ENCODE data around the gene MVB12B. TPM values are rescaled to one million over a fixed set of nuclear protein-coding genes. Genes with fewer than 3 reads are reported as not detected.

The MVB12B gene
- polyA plus RNA-seq, 1 experiment: 4.4 TPM

DNA sequence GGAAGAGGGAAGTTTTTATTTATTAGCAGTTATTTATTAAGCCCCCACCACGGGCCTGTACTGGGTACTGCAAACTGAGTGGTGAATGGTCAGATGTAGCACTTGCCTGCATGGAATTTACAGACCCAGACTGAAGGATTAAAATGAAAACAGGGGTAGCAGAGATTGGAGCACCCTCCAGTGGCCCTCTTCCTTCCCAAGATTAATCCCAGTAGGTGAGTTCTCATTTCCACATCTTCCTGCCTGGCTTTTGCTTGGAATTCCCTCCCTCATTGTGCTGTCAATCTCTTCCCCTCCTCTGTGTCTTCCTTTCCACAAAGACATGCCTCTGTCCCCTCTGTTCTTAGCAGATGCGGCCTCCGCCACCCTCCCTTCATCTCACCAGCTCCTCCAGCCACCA, 39.2 kb downstream of the MVB12B start:
- Histone ChIP-seq H3K4me3 (ENCODE audit: low read depth, low read length) (no peak overlapping the region), H3K27me3 (ENCODE audit: control insufficient read depth, insufficient read depth, low read length) (no peaks in the 10 kb centered on the region), H3K27ac (ENCODE audit: low read depth, low read length) (no peak overlapping the region), H3K9me3 (ENCODE audit: control insufficient read depth, insufficient read depth, low read length) (peaks cover 6% of the 10 kb centered on the region)
- POLR2A ChIA-PET: no interaction called here
- no peak for DNase-seq (ENCODE audit: low read depth, low spot score)
- no peak for TF ChIP-seq CTCF (IDR thresholded peaks at IDR 0.05; ENCODE audit: low read depth, low read length)
- CTCF ChIA-PET: no interaction called here

DNA sequence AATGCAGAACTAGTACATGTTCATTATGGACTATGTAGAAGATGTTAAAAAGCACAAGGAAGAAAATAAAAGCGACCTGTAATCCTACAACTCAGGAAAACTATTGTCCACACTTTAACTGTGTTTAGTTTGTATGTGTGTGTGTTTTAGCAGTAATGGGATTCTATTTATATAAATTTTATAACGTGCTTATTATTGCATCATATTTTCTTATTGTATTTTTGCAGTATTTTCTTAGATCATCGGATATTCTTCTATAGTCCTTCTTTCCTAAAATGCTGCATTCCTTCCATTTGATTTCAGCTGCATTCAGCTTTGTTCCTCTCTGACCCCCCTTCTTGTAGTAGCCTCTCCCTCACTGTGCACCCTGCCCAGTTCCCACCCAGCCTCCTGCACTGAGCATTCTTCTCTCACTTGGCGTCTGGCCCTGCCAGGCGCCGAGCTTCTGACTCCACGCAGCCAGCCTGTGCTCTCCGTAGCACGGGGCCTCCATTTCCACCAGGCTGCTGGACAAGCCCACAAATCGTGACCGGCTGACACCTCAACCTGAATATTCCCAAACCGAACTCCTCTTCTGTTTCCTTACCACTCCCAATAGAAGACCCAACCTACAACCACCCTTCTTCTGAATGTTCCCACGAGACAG, 39.9 kb downstream of the MVB12B start:
- Histone ChIP-seq H3K27ac (ENCODE audit: low read depth, low read length) (no peak overlapping the region), H3K9me3 (ENCODE audit: control insufficient read depth, insufficient read depth, low read length) (peaks cover 5% of the 10 kb centered on the region), H3K4me3 (ENCODE audit: low read depth, low read length) (no peak overlapping the region), H3K27me3 (ENCODE audit: control insufficient read depth, insufficient read depth, low read length) (no peaks in the 10 kb centered on the region)
- ChIA-PET POLR2A (no interaction called here), CTCF (no interaction called here)
- TF ChIP-seq CTCF (IDR thresholded peaks at IDR 0.05; ENCODE audit: low read depth, low read length): no peak
- DNase-seq (ENCODE audit: low read depth, low spot score): no peak

DNA sequence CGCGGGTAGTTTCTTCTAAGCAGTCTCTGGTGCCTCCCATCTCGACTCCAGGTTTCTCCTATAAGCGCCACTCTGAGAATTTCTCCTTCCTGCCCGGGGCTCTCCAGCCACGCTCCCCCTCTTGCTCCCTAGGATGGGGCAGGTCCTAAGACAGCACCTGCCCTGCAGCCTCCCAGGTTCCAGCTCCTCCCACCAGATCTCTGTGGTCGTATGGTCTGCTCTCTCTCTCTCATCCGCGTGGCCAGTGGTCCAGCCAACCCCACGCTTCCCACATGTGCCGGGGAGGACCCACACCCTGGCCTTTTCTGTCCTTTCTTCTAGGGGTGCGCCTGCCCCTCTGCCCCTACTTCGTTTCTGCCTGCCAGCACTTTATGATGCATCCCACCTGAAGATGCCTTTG, 40.5 kb downstream of the MVB12B start:
- Histone ChIP-seq H3K4me3 (ENCODE audit: low read depth, low read length) (no peak overlapping the region), H3K27ac (ENCODE audit: low read depth, low read length) (no peak overlapping the region), H3K27me3 (ENCODE audit: control insufficient read depth, insufficient read depth, low read length) (no peaks in the 10 kb centered on the region), H3K9me3 (ENCODE audit: control insufficient read depth, insufficient read depth, low read length) (peaks cover 3% of the 10 kb centered on the region; the same call in 1 of the 2 replicates)
- no peak for TF ChIP-seq CTCF (IDR thresholded peaks at IDR 0.05; ENCODE audit: low read depth, low read length)
- ChIA-PET POLR2A (no interaction called here), CTCF (no interaction called here)
- no peak for DNase-seq (ENCODE audit: low read depth, low spot score)

DNA sequence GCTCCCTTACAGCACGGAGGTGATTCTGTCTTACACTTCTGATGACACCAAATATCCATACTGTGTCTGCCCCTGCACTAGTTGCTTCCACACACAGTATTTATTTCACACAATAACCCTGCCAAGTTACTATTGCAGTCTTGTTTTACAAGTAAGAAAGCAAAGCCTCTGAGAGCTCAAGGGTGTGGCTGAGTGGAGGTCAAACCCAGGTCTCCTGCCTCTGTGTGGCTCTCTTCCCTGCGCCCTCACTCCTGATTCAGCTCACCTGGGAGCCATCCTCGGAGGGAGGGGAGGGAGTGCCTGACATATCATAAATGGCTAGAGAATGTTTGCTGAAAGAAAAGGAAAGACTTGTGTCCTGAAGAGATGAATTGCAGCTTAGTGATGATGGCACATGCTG, 41.0 kb downstream of the MVB12B start:
- ChIA-PET POLR2A (no interaction called here), CTCF (no interaction called here)
- H3K27me3 ChIP-seq (ENCODE audit: control insufficient read depth, insufficient read depth, low read length): no peaks in the 10 kb centered on the region
- DNase-seq (ENCODE audit: low read depth, low spot score): no peak
- peaks cover 3% of the 10 kb centered on the region; the same call in 1 of the 2 replicates for H3K9me3 ChIP-seq (ENCODE audit: control insufficient read depth, insufficient read depth, low read length)
- no peak for TF ChIP-seq CTCF (IDR thresholded peaks at IDR 0.05; ENCODE audit: low read depth, low read length)
- no peak overlapping the region for H3K4me3 ChIP-seq (ENCODE audit: low read depth, low read length)
- H3K27ac ChIP-seq (ENCODE audit: low read depth, low read length): no peak overlapping the region

DNA sequence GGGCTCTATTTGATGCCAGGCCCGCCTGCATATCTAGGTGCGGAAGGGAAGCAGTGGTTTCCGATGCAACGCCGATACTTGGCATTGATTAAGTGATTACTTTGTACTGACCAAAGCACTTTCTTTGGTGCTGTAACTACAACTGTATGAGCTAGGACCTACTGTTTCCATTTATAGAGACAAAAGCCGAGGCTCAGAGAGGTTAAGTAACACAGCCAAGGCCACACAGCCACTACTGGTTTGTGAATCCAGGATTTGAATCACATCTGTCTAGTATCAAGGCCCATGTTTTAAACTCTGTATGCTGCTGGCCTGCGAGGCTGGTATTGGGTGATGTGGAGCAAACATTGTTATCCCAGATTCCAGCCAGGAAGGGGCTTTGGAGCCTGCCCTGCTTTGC, 41.4 kb downstream of the MVB12B start:
- ChIA-PET CTCF (no interaction called here), POLR2A (no interaction called here)
- Histone ChIP-seq H3K27me3 (ENCODE audit: control insufficient read depth, insufficient read depth, low read length) (no peaks in the 10 kb centered on the region), H3K27ac (ENCODE audit: low read depth, low read length) (no peak overlapping the region), H3K9me3 (ENCODE audit: control insufficient read depth, insufficient read depth, low read length) (no peaks in the 10 kb centered on the region), H3K4me3 (ENCODE audit: low read depth, low read length) (no peak overlapping the region)
- no peak for TF ChIP-seq CTCF (IDR thresholded peaks at IDR 0.05; ENCODE audit: low read depth, low read length)
- DNase-seq (ENCODE audit: low read depth, low spot score): no peak

All from AG04450 (cell line).